Left hindlimb (tissue), 1 donor: ENCODE results near the gene LASP1NB.
"Not testable (repeated sequence)": the region's sequence is repeated elsewhere in the genome, so short reads cannot be mapped to it uniquely, and the experiment has no call there.

Source experiments
- DNase-seq: peaks from one replicate; pipeline ENCODE4 v3.0.0-alpha.2; 2018

The LASP1NB gene

GRCh38 chr17:38970128-38970527 lies 44.7 kb downstream of the LASP1NB start:
- DNase-seq: no peak

GRCh38 chr17:38970804-38971203 lies 45.4 kb downstream of the LASP1NB start:
- DNase-seq: no peak

GRCh38 chr17:38976187-38976551 lies 50.8 kb downstream of the LASP1NB start:
- not testable (repeated sequence) for DNase-seq

- DNase-seq: no peak
These were observed 52.8 kb downstream of the LASP1NB start for GRCh38 chr17:38978180-38978579.
